KBM-7 (cell line): Measurements from ENCODE around the gene SPRYD3.
"Not testable (repeated sequence)": the region's sequence is repeated elsewhere in the genome, so short reads cannot be mapped to it uniquely, and the experiment has no call there.

Source experiments
- DNase-seq: peaks from one replicate; pipeline ENCODE4 v3.0.0-alpha.2; 2015
- in situ Hi-C: fragments of 300-500 bp; cut with MboI; formaldehyde crosslinking; loops from 2 replicates; pipeline ENCODE4 v1.14.3; 2020; ENCODE audit warnings: low sequenced_read_pairs, low pct_unique_long_range_greater_than_20kb, mixed read lengths

The SPRYD3 gene

DNA sequence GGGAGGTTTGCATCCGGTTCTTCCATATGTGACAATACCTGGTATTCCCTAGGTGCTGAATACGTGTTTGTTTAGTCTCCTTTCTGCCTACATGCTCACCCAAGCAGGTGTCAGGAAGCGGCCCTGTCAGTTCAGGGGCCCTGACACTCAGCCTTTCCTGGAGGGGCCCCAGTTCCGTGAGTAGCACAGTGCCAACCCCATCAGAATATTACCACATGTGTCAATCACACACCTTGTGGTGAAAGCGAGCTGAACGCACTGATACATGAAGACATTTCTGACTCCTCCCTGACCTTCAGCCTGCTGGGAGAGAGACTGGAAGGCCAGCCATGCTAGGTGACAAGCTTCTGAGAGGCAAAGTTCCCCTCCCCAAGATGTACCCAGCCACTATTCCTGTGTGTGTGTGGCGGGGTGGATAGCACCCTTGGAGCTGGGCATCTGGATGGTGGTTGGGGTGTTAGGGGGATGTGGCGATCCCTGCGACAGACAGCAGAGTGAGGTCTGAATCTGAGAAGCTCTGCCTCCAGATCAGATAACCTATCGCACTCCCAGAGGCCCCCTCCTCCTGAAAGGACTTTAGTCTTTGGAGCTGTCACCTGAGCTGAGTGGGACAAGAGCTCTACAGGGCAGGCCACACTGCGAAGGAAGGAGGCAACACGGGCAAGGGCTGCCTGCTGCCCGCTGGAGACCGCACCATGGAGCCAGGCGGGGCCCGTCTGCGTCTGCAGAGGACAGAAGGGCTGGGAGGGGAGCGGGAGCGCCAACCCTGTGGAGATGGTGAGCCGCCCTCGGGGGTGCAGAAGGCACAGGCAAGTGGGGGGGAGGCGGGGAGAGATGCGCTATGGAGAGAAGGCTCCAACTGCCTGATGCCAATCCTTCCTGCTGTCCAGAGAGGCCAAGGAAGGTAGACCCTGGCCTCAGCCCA is 24.0 kb upstream of the SPRYD3 start, which contains the start of gene SOAT2:
TSS of gene SOAT2 (plus strand) at position 604 of the 925 bp plus-strand sequence. CDS start at position 696, 92 bp downstream.
- DNase-seq, result no peak

DNA sequence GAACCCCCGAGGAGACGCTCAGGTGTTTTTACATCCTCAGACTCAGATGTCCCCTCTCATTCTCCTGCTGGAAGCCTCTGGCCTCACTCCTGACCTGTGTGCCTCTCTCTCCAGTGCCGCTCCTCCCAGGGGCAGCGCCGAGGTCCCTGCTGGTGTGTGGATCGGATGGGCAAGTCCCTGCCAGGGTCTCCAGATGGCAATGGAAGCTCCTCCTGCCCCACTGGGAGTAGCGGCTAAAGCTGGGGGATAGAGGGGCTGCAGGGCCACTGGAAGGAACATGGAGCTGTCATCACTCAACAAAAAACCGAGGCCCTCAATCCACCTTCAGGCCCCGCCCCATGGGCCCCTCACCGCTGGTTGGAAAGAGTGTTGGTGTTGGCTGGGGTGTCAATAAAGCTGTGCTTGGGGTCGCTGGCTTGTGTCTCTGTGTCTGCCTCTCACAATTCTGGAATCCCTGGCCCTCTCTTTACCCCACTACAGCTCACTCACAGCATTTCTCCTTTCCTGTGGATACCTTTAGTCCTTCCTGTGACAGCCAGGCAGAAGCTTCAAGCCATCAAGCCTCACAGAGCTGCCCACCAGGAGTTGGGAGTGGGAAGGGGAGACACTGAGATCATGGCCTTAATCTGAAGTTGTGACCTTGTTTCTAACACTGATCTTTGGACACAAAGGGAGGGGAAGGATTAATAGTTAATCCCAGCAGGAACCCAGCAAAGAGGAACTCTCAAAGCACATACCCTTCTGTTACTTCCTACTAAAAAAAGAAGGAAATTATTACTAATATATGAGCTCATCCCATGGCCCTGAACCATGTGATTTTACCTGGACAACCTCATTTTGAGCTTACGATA is 23.0 kb upstream of the SPRYD3 start:
- in situ Hi-C loops, result no loop called here
- no peak for DNase-seq

More for the DNA sequence above, 24.0 kb upstream of the SPRYD3 start, which contains the start of gene SOAT2:
- in situ Hi-C loops, result no loop called here

GRCh38 chr12:53101266-53101665 is 22.1 kb upstream of the SPRYD3 start:
- in situ Hi-C loops, result no loop called here
- no peak for DNase-seq

DNA sequence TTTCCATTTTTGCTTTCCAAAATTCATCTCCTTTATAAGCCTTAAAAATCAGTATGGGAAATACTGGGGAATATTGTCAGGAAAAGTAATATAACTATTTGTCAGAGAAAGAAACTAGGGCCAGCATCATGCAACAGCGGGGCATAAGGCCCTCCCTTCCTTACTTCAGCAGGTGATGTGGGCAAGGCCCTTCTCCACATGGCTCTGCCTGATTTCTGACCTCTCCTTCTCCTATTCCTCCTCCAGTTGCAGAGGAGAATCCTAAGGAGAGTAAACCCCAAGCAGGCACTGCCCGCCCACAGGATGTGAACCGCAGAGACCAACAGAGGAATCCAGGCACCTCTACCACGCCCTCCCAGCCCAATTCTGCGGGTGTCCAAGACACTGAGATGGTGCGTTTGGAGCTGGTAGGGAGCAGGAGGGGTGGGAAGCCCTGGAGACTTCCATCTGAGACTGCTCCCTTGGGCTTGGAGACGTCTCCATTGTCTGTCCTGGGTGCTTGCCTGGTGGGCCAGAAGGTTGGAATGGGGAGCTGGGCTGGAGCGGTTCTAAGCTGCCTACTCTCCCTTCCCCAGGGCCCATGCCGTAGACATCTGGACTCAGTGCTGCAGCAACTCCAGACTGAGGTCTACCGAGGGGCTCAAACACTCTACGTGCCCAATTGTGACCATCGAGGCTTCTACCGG is 21.4 kb upstream of the SPRYD3 start:
- DNase-seq, result no peak
- in situ Hi-C loops, result no loop called here

DNA sequence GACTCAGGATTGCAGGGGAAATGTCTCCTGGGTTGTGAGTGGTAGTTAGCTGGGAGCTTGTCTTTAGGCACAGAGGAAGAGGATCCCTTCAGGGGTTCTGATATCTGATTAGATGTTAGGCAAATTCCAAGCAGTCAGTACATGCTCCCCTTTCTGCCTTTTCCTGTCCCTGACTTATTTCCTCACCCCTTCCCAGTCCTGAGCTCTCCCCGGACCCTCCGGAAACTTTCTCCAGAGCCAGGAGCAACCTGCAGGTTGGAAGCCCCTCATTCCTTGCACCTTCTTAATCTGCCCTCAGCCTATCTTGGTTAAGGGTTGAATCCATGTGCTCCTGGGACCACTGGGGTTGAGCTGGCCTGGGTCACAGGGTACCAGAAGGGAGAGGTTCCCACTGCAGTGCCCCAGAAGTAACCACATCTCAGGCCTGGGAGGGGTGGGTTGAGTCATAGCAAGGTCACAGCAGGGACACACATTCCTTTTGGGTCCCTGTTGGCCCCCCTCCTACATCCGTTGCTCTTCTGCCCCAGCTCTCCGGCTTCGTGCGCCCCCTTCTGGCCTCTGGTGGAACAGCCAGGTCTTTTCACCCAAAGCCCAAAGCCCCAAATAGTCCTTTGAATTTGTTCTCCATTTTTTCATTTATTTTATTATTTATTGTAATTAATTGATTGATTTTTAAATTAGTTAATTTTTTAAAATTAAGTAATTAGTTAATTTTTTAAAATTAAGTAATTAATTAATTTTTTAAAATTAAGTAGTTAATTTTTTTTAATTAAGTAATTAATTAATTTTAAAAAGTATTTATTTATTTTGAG is 20.1 kb upstream of the SPRYD3 start:
- in situ Hi-C loops, result no loop called here
- DNase-seq, result peak; percentile 92

DNA sequence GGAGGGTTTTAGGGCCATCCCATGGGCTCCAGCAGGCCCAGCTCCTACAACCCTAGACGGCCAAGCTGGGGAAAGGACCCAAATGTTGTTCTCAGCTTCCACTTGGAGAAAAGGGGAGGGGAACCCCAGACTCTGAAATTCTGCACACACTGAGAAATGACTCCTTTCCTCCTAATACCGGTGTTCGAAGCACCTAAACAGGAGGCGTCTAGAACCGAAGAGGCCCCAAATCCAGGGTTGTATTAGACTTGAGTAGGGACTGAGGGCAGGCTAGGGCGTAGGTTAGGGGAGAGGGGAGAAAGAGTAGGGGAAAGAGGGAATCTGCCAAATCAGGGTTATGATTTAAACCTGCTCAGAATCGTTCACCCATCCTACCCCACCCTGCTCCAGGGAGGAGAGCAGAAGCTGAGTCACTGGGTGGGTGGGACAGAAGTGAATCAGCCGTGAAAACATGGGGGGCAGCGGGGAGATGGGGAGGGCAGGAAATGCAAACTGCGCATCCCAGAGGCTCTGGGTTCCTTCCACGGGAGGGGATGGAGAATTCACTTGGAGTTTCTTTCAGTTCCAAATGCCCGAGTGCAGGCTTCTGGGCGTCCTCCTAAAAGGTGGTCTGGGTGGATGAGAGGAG is 19.3 kb upstream of the SPRYD3 start:
- in situ Hi-C loops, result no loop called here
- no peak for DNase-seq

GRCh38 chr12:53097564-53098353 is 18.6 kb upstream of the SPRYD3 start, which contains the start of gene IGFBP6:
Gene IGFBP6 (plus strand): TSS chr12:53097667. CDS start chr12:53097718, 51 bp downstream.
- in situ Hi-C loops, result no loop called here
- DNase-seq, result peak; percentile 44

DNA sequence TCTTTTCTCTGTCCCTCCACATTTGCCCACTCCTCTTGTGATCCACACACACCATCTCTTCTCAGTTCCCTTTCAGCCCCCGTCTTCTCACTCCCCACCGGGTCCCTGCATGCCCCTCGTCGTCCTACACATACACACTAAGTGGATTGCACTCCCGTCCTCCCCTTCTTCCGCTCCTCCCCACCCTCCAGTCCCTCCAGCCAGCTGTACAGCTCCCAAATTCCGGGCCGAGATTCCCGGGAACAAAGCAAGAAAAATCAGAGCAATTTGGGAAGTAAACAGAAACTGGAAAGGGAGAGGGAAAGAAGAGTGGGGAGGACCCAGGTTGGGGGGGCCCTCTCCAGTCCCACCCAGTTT is 18.0 kb upstream of the SPRYD3 start:
- in situ Hi-C loops, result no loop called here
- no peak for DNase-seq

DNA sequence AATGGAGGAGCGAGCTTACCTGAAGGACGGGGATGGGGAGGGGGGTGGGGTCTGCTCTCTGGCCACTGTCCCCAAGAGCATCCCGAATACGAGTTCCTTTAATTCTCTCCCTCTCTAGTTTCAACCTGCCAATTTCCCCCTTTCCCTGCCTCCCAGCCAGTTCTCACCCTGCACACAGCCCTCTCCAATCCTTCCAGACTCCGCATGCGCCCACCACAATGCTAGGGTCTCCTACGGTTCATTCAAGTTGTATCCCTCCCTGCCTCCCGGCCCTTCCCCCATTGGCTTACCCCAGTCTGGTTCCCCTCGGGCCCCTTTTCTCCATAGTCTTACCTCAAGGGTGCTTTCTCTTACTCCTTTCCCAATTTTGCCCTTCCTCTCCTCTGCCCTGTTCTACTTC is 17.6 kb upstream of the SPRYD3 start:
- no peak for DNase-seq
- in situ Hi-C loops, result no loop called here

DNA sequence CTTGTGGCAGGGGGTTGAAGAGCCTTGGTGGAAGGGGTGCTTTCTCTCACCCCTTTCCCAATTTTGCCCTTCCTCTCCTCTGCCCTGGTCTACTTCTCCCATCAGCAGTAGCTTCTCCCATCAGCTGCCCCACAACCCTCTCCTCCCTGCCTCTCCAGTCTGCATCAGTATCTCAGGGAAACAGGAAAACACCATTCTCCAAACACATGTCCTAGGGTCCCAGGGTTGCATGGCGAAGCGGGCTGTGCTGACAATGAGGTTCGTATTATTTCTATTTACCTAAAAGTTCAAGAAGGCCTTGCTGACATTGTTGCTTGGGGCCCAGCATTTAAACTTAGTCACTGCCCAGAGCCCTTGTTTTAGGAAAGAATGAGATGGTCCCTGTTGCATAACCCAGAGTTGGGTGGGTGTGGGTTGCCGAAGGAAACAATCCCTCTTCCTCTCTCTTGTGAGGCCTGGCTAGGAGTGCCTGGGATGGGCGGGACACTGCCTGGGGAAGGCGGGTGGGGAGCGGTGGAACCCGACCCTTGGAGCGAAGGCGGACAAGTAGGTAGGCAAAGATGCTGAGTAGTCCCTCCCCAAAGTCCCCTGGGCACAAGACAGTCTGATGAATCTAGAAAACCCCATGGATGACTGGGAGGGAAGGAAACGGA is 17.0 kb upstream of the SPRYD3 start:
- in situ Hi-C loops, result no loop called here
- DNase-seq, result no peak

GRCh38 chr12:53095596-53095895 is 16.4 kb upstream of the SPRYD3 start:
- not testable (repeated sequence) for DNase-seq

DNA sequence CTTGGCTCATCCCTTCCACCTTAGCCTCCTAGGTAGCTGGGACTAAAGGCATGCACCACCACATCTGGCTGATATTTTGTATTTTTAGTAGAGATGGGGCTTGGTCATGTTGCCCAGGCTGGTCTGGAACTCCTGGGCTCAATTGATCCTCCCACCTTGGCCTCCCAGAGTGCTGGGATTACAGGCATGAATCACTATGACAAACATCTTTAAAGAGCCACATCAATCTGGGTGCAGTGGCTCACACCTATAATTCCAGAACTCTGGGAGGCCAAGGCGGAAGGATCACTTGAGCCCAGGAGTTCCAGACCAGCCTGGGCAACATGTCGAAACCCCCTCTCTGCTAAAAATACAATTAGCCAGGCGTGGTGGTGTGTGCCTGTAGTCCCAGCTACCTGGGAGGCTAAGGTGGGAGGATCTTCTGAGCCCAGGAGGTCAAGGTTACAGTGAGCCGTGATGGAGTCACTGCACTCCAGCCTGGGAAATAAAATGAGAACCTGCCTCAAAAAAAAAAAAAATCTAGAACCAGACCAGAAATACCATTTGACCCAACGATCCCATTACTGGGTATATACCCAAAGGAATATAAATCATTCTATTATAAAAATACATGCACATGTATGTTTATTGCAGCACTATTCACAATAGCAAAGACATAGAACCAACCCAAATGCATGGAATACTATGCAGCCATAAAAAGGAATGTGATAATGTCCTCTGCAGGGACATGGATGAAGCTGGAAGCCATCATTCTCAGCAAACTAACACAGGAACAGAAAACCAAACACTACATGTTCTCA is 15.8 kb upstream of the SPRYD3 start:
- DNase-seq, in situ Hi-C loops: not testable (repeated sequence)

More at GRCh38 chr12:53095596-53095895, 16.4 kb upstream of the SPRYD3 start:
- in situ Hi-C loops, result not testable (repeated sequence)

DNA sequence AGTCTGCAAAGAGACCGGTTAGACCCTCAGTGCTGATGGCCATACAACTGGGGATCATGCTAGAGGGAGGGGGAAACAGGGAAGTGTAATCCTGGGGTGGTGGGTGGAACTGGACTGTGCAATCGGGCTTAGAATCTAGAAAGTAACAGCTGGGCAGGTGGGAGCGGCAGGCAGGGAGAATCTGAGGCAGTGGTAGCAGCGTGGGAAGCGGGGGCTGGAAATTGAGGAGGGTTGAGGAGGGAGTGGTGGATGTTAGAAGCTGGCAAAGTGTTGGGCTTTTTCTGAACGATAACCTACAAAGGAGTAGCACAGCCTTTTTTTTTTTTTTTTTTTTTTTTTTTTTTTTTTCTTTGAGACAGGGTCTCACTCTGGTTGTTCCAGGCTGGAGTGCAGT is 15.2 kb upstream of the SPRYD3 start:
- no peak for DNase-seq
- in situ Hi-C loops, result no loop called here

DNA sequence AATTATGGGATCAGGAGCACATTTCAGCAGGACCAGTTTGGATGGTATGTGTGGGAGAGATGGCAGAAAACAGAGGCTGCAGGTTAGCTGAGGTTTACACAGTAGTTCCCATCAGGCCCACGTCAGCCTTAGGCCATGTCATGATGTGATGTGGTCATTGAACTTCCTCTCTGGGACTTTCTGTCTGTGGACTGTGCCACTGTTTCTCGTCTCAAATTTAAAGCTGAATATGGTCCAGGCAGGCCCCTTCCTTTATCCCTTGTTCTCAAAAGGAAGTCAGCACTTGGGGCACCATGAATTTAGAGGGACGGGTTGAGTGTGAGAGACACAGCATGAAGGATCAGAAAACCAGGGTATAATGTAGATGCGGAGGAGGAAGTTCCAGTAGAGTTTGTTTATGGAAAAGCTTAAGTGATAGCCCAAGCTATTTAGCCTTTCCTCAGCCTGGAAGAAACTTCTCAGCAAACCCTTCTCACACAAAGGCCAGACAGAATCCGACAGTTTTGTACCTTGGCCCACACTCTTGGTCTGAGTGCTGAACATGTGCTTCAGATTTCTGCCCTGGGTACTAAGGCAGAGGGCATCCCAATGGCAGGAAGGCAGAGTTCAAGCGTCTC is 14.7 kb upstream of the SPRYD3 start:
- in situ Hi-C loops, result no loop called here
- peak; percentile 44 for DNase-seq

DNA sequence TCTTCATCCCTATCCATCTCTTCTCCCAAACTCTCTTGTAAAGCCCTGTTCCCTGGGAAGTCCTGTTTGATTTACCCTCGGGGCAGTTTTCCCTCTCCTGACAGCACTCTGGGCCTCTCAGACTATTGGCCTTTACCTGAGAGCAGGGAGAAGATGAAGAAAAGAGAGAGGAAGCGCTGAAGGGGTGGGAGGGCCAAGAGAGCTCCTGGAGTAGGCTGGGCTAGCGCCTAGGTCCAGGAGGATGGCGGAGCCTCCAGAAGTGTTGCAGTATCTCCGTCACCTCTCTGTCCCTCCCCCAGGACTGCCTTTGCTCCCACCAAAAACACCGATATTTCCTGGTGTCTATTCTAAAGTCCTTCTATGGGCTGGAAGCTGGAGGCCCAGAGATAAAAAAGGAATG is 12.6 kb upstream of the SPRYD3 start:
- in situ Hi-C loops, result no loop called here
- DNase-seq, result no peak

DNA sequence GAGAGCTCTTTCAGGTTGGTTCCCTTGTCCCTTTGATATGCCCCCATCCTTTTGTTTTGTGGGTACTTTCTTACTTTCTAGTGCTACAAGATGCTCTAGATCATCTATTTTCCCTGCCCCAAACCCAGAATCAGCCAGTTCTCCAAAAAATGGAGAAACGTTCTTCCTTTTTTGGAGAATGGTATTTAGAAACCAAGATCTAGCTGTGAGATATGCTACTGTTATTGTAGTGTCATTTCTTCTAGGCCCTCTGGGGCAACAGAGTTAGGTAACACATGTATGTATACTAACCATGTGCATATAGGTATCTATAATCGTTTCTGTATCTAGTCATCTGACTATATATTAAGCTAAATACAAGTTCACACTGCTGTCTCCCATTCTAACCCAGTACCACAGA is 11.4 kb upstream of the SPRYD3 start:
- no peak for DNase-seq
- in situ Hi-C loops, result no loop called here
